Activated CD4-positive, alpha-beta T cell treated with anti-CD3 and anti-CD28 coated beads, Interleukin-2, amount 10 ng/mL, durations not matched to agents 24 days and 14 days (primary cell): ENCODE measurements around the gene TIRAP. TPM values are rescaled to one million over a fixed set of nuclear protein-coding genes. Genes with fewer than 3 reads are reported as not detected.

Experiments used
- DNase-seq: peaks from one replicate; pipeline ENCODE4 v3.0.0; 2022
- H3K27ac Mint-ChIP-seq: one replicate; pipeline ENCODE4 v1.8.0; 2022; ENCODE audit warnings: mild to moderate bottlenecking, mixed read lengths
- H3K27me3 Mint-ChIP-seq: one replicate; pipeline ENCODE4 v1.8.0; 2022; ENCODE audit warnings: mixed read lengths
- H3K36me3 Mint-ChIP-seq: one replicate; pipeline ENCODE4 v1.8.0; 2022; ENCODE audit warnings: low read depth, mild to moderate bottlenecking, mixed read lengths
- H3K4me1 Mint-ChIP-seq: one replicate; pipeline ENCODE4 v1.8.0; 2021; ENCODE audit warnings: mixed read lengths
- H3K4me3 Mint-ChIP-seq: one replicate; pipeline ENCODE4 v1.8.0; 2022; ENCODE audit warnings: mild to moderate bottlenecking, moderate library complexity, mixed read lengths
- H3K9me3 Mint-ChIP-seq: one replicate; pipeline ENCODE4 v1.8.0; 2021; ENCODE audit warnings: mixed read lengths
- intact Hi-C: fragments of 100-400 bp; cut with micrococcal nuclease; formaldehyde crosslinking; loops from one replicate; pipeline ENCODE4 v1.15.1; 2023
- total RNA-seq: library from RNA; stranded (reverse); gene quantifications from 2 replicates; pipeline ENCODE4 v1.2.3, GENCODE V29; 2022

Gene TIRAP
- total RNA-seq, 1 donor from 2014 or later = 12.0 TPM

- no peaks in the 10 kb centered on the region for H3K27me3 Mint-ChIP-seq
- H3K4me3 Mint-ChIP-seq = peak overlapping the region; percentile 56
- H3K4me1 Mint-ChIP-seq = peaks cover 37% of the 10 kb centered on the region
- no peaks in the 10 kb centered on the region for H3K9me3 Mint-ChIP-seq
- peak overlapping the region; percentile 80 for H3K27ac Mint-ChIP-seq
- peaks cover 38% of the 10 kb centered on the region for H3K36me3 Mint-ChIP-seq
- intact Hi-C loops = loop anchor here (5.0 to 10.0 kb wide), 3 partner anchors 34 to 657 kb away; no protein-coding TSS in a partner anchor
- peak; percentile 72 for DNase-seq
Observed at GRCh38 chr11:126317756-126318573, 35.1 kb downstream of the TIRAP start.

- Mint-ChIP-seq H3K27me3 (no peaks in the 10 kb centered on the region), H3K4me1 (peaks cover 37% of the 10 kb centered on the region), H3K36me3 (peaks cover 35% of the 10 kb centered on the region), H3K4me3 (peak overlapping the region; percentile 56), H3K9me3 (no peaks in the 10 kb centered on the region), H3K27ac (peak overlapping the region; percentile 80)
- peak; percentile 80 for DNase-seq
- intact Hi-C loops = loop anchor here (5.0 to 10.0 kb wide), 3 partner anchors 34 to 656 kb away; no protein-coding TSS in a partner anchor
Observed at GRCh38 chr11:126318574-126319373, 35.9 kb downstream of the TIRAP start.

- no peak overlapping the region for H3K4me3 Mint-ChIP-seq
Observed at GRCh38 chr11:126319374-126319740, 36.5 kb downstream of the TIRAP start.

GRCh38 chr11:126322996-126323395 lies 40.1 kb downstream of the TIRAP start:
- Mint-ChIP-seq H3K4me3 (no peak overlapping the region), H3K4me1 (peaks cover 20% of the 10 kb centered on the region), H3K27me3 (no peaks in the 10 kb centered on the region), H3K27ac (no peak overlapping the region), H3K36me3 (peaks cover 10% of the 10 kb centered on the region), H3K9me3 (no peaks in the 10 kb centered on the region)
- intact Hi-C loops = no loop called here
- no peak for DNase-seq

More at GRCh38 chr11:126319374-126319740, 36.5 kb downstream of the TIRAP start:
- no peak for DNase-seq
- H3K27me3 Mint-ChIP-seq = no peaks in the 10 kb centered on the region
- peak overlapping the region; percentile 9 for H3K27ac Mint-ChIP-seq
- peaks cover 35% of the 10 kb centered on the region for H3K4me1 Mint-ChIP-seq
- no peaks in the 10 kb centered on the region for H3K9me3 Mint-ChIP-seq
- peaks cover 30% of the 10 kb centered on the region for H3K36me3 Mint-ChIP-seq
- intact Hi-C loops = loop anchor here (5.0 to 10.0 kb wide), 3 partner anchors 33 to 655 kb away; no protein-coding TSS in a partner anchor

- H3K4me1 Mint-ChIP-seq = peaks cover 5% of the 10 kb centered on the region
- no peak for DNase-seq
- intact Hi-C loops = no loop called here
- no peak overlapping the region for H3K4me3 Mint-ChIP-seq
- no peak overlapping the region for H3K27ac Mint-ChIP-seq
- no peaks in the 10 kb centered on the region for H3K9me3 Mint-ChIP-seq
- peaks cover 3% of the 10 kb centered on the region for H3K36me3 Mint-ChIP-seq
- H3K27me3 Mint-ChIP-seq = no peaks in the 10 kb centered on the region
Observed at GRCh38 chr11:126327281-126328000, 44.5 kb downstream of the TIRAP start.

- no peak for DNase-seq
- peaks cover 5% of the 10 kb centered on the region for H3K4me1 Mint-ChIP-seq
- no peaks in the 10 kb centered on the region for H3K9me3 Mint-ChIP-seq
- H3K4me3 Mint-ChIP-seq = no peak overlapping the region
- intact Hi-C loops = no loop called here
- H3K27ac Mint-ChIP-seq = peak overlapping the region; percentile 36
- H3K36me3 Mint-ChIP-seq = peaks cover 6% of the 10 kb centered on the region
- H3K27me3 Mint-ChIP-seq = no peaks in the 10 kb centered on the region
Observed at GRCh38 chr11:126328001-126328390, 45.1 kb downstream of the TIRAP start.

- H3K4me3 Mint-ChIP-seq = no peak overlapping the region
- no peak overlapping the region for H3K27ac Mint-ChIP-seq
- H3K27me3 Mint-ChIP-seq = no peaks in the 10 kb centered on the region
- no peaks in the 10 kb centered on the region for H3K9me3 Mint-ChIP-seq
- DNase-seq = no peak
- peaks cover 10% of the 10 kb centered on the region for H3K36me3 Mint-ChIP-seq
- intact Hi-C loops = no loop called here
- peaks cover 5% of the 10 kb centered on the region for H3K4me1 Mint-ChIP-seq
Observed at GRCh38 chr11:126328444-126328843, 45.6 kb downstream of the TIRAP start.

GRCh38 chr11:126328938-126329643 lies 46.2 kb downstream of the TIRAP start:
- H3K27me3 Mint-ChIP-seq = no peaks in the 10 kb centered on the region
- intact Hi-C loops = no loop called here
- peaks cover 5% of the 10 kb centered on the region for H3K4me1 Mint-ChIP-seq
- H3K4me3 Mint-ChIP-seq = no peak overlapping the region
- H3K27ac Mint-ChIP-seq = no peak overlapping the region
- peaks cover 15% of the 10 kb centered on the region for H3K36me3 Mint-ChIP-seq
- H3K9me3 Mint-ChIP-seq = no peaks in the 10 kb centered on the region
- no peak for DNase-seq

GRCh38 chr11:126329644-126330211 lies 46.8 kb downstream of the TIRAP start:
- no peaks in the 10 kb centered on the region for H3K9me3 Mint-ChIP-seq
- intact Hi-C loops = no loop called here
- H3K27ac Mint-ChIP-seq = no peak overlapping the region
- peaks cover 15% of the 10 kb centered on the region for H3K36me3 Mint-ChIP-seq
- DNase-seq = no peak
- no peak overlapping the region for H3K4me3 Mint-ChIP-seq
- peaks cover 5% of the 10 kb centered on the region for H3K4me1 Mint-ChIP-seq
- H3K27me3 Mint-ChIP-seq = no peaks in the 10 kb centered on the region

- no peak overlapping the region for H3K27ac Mint-ChIP-seq
Observed at GRCh38 chr11:126331286-126331685, 48.4 kb downstream of the TIRAP start.

GRCh38 chr11:126332221-126332711 lies 49.4 kb downstream of the TIRAP start:
- Mint-ChIP-seq H3K4me3 (no peak overlapping the region), H3K27me3 (no peaks in the 10 kb centered on the region), H3K27ac (no peak overlapping the region), H3K36me3 (peaks cover 21% of the 10 kb centered on the region), H3K4me1 (peaks cover 18% of the 10 kb centered on the region), H3K9me3 (no peaks in the 10 kb centered on the region)
- no peak for DNase-seq
- intact Hi-C loops = no loop called here

More at GRCh38 chr11:126331286-126331685, 48.4 kb downstream of the TIRAP start:
- Mint-ChIP-seq H3K27me3 (no peaks in the 10 kb centered on the region), H3K4me3 (no peak overlapping the region), H3K9me3 (no peaks in the 10 kb centered on the region), H3K36me3 (peaks cover 20% of the 10 kb centered on the region), H3K4me1 (peaks cover 14% of the 10 kb centered on the region)
- intact Hi-C loops = no loop called here
- no peak for DNase-seq

- Mint-ChIP-seq H3K4me3 (no peak overlapping the region), H3K36me3 (peaks cover 23% of the 10 kb centered on the region), H3K9me3 (no peaks in the 10 kb centered on the region), H3K27me3 (no peaks in the 10 kb centered on the region), H3K27ac (no peak overlapping the region), H3K4me1 (peaks cover 18% of the 10 kb centered on the region)
- no peak for DNase-seq
- intact Hi-C loops = no loop called here
Observed at GRCh38 chr11:126333142-126333541, 50.2 kb downstream of the TIRAP start.
